ENCODE measurements around the gene LASP1NB.
"Not testable (repeated sequence)": the region's sequence is repeated elsewhere in the genome, so short reads cannot be mapped to it uniquely, and the experiment has no call there.

Gene LASP1NB

DNA sequence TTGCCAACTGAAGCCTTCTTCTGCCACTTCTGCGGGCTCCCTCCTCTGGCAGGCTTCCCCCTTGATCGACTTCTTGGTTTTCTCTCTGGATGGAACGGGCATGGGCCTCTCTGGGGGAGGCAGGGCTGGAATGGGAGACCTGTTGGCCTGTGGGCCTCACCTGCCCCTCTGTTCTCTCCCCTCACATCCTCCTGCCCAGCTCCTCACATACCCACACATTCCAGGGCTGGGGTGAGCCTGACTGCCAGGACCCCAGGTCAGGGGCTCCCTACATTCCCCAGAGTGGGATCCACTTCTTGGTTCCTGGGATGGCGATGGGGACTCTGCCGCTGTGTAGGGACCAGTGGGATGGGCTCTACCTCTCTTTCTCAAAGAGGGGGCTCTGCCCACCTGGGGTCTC, 6.5 kb upstream of the LASP1NB start:
- DNase-seq = no peak

DNA sequence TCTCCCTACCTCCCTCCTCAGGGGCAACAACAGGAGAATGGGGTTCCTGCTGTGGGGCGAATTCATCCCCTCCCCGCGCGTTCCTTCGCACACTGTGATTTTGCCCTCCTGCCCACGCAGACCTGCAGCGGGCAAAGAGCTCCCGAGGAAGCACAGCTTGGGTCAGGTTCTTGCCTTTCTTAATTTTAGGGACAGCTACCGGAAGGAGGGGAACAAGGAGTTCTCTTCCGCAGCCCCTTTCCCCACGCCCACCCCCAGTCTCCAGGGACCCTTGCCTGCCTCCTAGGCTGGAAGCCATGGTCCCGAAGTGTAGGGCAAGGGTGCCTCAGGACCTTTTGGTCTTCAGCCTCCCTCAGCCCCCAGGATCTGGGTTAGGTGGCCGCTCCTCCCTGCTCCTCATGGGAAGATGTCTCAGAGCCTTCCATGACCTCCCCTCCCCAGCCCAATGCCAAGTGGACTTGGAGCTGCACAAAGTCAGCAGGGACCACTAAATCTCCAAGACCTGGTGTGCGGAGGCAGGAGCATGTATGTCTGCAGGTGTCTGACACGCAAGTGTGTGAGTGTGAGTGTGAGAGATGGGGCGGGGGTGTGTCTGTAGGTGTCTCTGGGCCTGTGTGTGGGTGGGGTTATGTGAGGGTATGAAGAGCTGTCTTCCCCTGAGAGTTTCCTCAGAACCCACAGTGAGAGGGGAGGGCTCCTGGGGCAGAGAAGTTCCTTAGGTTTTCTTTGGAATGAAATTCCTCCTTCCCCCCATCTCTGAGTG, 5.9 kb upstream of the LASP1NB start:
- peak in 1 of 2 experiments; percentile 16 for DNase-seq

DNA sequence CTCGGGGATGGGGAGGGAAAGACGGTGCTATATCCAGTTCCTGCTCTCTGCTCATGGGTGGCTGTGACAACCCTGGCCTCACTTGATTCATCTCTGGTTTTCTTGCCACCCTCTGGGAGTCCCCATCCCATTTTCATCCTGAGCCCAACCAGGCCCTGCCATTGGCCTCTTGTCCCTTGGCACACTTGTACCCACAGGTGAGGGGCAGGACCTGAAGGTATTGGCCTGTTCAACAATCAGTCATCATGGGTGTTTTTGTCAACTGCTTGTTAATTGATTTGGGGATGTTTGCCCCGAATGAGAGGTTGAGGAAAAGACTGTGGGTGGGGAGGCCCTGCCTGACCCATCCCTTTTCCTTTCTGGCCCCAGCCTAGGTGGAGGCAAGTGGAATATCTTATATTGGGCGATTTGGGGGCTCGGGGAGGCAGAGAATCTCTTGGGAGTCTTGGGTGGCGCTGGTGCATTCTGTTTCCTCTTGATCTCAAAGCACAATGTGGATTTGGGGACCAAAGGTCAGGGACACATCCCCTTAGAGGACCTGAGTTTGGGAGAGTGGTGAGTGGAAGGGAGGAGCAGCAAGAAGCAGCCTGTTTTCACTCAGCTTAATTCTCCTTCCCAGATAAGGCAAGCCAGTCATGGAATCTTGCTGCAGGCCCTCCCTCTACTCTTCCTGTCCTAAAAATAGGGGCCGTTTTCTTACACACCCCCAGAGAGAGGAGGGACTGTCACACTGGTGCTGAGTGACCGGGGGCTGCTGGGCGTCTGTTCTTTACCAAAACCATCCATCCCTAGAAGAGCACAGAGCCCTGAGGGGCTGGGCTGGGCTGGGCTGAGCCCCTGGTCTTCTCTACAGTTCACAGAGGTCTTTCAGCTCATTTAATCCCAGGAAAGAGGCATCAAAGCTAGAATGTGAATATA, 4.8 kb upstream of the LASP1NB start:
- peak in 1 of 2 experiments; percentile 17 for DNase-seq

DNA sequence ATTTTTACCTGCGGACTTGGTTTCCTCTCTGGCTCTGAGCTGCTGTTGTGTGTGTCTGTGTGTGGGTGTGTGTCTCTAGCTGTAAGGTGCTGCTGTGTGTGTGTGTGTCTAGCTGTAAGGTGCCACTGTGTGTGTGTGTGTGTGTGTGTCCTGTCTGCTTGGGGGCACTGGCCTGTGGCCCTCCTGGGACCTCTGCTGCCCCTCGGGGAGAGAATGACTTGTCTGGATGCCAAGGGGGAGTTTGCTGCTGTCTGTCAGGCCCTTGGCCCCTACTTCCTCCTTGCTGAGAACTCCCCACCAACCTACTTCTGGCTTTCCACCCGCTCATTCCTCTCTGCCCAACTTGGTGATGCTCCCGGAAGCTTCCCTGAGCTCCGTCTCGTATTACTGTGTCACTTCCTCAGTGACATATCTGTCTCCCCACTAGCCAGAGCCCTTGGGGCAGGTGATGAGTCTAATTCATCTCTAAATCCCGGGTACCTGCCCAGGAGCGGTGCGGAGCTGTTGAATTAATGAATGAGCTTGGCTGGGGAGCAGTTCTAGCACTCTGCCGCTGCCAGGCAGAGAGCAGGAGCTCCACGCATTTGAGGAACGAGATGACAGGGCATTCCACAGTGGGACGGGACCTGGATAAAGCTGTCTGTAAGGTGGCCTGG, 3.5 kb upstream of the LASP1NB start:
- DNase-seq = peak in 1 of 2 experiments; percentile 26

DNA sequence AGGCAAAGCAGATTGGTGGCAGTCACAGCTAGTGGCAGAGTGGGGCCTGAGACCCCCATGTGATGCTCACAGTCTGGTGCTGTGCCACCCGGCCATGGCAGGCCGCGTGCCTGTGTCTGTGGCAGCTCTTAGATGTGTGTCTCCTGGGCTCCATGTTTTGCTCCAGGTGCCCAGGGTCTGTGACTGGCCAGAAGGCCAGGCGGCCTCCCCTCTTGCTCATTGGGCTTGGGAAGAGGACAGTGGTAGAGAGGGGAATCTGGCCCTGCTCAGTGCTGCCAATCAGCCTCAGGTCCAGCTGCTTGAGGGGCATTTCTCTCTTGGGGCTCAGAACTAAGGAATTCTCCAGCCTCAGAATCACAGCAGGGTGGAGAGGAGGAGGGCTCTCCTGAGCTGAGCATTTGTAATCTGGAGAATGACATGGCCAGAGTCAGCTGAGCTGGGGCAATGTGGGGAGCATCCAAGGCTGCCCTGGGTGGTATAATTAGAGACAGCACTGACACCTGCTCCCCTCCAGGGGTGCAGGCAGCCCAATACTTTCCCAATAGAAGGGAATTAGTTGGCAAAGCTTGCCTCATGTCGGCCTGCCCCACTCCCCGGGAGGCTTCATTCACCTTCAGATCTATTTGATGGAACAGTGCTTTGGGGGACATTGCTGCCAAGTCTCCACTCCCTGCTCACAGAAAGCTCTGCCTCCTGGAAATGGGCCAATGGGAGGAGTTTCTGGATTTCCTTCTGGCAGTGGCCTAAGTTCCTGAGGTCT, 2.7 kb upstream of the LASP1NB start:
- peak in 1 of 2 experiments; percentile 20 for DNase-seq

DNA sequence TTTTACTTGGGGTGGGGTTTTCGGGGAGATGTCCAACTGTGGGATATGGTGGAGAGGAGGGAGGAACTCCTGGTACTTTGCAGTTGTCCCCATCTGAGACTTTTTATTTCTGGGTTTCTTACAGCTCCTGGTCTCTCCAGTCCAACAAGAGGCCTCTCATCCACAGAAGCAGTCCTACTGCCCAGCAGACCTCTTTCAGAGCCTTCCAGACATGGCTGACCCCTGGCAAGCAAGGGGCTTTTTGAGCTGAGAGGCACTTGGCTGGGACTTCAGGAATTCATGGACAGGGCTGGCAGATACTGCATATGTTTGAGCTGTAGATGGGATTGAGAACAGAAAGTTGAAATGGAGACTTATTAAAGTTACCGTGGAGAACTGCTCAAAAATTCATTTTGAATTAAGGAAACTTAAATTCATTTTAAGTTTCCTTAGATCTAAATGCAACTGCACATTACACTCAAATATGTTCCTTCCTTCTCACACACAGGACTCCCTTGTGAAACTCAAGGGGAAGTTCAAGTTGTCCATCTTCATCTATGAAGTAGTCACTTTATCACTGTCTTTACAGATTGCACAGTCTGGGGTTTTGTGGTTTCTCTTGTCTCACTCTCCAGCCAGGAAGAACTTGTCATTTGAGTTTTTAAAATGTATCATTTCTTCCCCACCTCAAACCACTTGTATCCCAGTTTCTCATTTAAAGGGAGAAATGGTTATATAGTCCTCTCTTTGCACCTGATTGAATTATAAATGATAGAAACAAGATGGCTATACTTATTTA, 1.1 kb downstream of the LASP1NB start:
- peak in 1 of 2 experiments; percentile 17 for DNase-seq

DNA sequence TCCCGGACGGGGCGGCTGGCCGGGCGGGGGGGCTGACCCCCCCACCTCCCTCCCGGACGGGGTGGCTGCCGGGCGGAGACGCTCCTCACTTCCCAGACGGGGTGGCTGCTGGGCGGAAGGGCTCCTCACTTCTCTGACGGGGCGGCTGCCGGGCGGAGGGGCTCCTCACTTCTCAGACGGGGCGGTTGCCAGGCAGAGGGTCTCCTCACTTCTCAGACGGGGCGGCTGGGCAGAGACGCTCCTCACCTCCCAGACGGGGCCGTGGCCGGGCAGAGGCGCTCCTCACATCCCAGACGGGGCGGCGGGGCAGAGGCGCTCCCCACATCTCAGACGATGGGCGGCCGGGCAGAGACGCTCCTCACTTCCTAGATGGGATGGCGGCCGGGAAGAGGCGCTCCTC, 5.4 kb downstream of the LASP1NB start:
- not testable (repeated sequence) for DNase-seq

DNA sequence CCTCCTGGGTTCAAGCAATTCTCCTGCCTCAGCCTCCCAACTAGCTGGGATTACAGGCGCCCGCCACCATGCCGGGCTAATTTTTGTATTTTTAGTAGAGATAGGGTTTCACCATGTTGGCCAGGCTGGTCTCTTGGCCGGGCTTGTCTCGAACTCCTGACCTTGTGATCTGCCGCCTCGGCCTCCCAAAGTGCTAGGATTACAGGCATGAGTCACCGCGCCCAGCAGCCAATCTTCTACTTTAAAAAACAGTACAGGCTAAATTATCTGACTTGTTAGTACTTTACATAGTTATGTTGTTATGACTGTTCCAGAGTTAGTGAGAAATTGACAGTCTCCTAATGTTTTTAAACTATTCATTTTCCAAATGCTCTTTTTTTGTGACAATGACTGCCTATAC, 8.5 kb downstream of the LASP1NB start:
- DNase-seq = not testable (repeated sequence)

DNA sequence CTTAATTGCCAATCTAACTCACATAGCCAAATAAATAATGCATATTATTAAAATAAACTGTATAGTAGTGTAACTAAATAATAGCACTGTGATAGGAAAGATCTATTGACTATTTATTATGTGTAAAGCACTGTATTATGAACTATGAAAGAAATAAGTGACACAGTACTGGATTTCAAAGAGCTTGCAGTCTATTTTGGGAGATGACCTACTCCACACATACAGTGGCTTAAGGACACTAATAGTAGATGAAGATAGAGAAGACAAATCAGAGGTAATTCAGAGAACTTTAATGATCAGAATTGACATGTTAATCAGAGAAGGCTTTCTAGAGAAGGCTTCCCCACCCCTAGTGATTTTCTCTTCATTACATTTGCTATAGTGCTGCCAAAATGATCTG, 14.6 kb downstream of the LASP1NB start:
- no peak for DNase-seq

DNA sequence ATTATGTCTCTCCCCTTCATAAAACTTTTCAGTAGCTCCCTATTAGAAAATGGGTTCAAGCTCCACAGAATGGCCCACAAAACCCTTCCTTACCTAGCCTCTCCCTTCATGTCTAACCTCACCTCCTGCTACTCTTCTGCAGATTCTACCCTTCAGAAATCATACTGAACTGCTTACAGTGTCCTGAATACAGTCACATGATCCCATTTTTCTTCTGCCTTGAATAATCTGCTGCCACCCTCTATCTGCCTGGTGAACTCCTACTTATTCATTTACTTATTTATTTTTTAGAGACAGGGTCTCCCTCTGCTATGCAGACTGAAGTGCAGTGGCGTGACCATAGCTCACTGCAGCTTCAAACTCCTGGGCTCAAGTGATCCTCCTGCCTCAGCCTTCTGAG, 15.0 kb downstream of the LASP1NB start:
- DNase-seq = no peak

DNA sequence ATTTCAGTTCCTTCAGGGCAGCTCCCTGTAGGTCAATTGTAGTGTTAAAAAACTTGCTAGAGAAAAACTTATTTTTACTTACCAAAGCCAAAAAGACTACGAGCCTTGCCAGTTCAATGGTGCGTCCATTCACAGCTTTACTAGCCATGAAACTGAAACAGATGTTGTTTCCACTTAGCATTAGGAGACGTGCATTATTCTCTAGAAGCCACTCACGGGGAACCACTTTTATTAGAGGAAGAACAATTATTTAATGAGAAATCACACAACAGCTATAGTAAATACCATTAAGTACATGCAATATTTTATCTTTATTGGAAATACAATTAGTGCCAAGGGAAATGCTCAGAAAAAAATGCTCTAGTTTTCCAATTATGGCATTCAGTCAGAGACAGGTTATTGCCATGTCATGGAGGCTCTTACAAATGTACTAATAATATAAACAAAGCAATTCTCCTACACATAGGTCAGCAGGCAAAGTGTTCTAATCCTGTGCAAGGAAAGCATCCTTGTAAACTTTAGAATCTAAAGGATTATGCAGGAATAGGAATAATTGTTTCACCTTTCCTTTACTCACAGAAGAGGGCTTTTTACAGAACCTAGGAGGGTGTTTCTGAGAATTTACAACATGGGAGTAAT, 17.4 kb downstream of the LASP1NB start:
- DNase-seq = no peak

DNA sequence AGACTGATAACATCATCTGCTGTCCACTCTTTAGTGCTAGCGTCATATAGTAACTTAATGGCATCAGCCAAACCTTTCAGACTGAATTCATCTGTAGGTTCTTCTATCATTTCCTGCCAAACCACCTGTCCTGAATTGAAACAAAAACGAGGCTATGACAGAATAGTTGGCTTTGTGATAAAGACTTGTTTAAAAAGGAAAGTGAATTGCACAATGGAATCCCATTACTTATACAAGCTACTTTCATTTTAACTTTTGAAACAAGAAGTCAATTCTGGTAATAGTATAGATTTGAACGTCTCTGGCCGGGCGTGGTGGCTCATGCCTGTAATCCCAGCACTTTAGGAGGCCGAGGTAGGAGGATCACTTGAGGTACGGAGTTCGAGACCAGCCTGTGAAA, 18.2 kb downstream of the LASP1NB start:
- DNase-seq = no peak

DNA sequence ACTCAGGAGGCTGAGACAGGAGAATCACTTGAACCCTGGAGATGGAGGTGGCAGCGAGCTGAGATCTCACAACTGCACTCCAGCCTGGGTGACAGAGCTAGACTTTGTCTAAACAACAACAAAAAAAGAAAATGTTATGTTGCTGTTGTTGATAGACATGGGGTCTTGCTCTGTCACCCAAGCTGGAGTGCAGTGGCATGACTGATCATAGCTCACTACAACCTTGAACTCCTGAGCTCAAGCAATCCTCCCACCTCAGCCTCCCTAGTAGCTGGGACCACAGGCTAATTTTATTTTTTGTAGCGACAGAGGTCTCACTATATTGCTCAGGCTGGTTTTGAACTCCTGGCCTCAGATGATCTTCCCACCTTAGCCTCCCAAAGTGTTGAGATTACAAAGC, 21.8 kb downstream of the LASP1NB start:
- no peak for DNase-seq

DNA sequence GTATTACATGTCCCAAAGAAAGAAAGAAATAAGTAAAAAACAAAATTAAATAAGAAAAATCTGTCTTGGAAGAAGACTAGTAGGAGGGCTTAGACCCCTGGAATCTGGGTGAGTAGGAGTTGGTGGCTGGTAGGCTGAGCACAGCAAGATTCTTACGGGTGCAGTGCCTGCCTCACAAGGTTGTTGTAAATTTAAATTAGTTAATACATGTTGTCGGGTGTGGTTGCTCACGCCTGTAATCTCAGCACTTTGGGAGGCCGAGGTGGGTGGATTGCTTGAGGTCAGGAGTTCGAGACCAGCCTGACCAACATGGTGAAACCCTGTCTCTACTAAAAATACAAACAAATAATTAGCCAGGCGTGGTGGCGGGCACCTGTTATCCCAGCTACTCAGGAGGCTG, 28.4 kb downstream of the LASP1NB start:
- DNase-seq = not testable (repeated sequence)

DNA sequence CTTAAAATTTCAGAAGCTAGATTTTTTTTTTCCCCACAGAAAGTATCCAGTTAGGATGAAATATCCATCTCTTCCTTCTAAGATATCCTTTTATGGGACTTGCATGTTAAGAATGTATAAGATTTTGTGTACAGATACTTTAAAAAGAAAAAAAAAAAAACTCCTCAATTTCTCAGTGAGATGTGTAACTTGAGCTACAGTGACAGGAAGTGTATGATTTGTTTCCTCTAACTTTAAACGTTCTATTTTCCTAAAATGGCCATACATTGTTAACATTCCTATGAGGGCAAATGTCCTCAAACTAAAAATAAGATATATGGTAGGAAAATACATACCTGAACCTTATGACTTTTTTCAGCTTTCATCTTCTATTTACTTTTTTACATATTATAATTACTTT, 32.9 kb downstream of the LASP1NB start:
- DNase-seq = no peak

DNA sequence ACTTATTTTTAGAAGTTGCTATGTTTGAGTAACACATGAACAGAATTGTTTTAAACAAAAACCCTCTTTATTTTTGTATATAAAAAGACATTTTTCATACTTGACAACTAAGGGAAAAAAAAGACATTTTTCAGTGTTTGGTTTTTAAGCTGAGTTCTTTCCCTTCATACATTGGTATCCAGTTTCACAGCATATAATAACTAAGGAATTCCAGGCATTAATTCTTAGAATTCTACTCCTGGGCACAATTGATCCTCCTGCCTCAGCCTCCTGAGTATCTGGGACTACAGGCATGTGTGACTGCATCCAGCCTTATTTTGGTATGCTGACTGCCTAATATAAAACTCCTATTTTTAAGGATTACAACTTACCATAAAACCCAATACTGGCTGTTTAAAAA, 33.3 kb downstream of the LASP1NB start:
- no peak for DNase-seq

DNA sequence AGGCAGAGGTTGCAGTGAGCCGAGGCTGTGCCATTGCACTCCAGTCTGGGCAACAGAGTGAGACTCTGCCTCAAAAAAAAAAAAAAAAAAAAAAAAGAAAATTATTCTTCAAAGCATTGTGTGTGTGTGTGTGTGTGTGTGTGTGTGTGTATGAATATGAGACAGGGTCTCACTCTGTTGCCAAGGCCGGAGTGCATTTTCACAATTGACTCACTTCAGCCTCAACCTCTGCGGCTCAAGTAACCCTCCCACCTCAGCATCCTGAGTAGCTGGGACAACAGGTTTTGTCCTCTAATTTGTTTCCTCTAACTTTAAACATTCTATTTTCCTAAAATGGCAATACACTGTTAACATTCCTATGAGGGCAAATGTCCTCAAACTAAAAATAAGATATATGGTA, 34.1 kb downstream of the LASP1NB start:
- DNase-seq = no peak

DNA sequence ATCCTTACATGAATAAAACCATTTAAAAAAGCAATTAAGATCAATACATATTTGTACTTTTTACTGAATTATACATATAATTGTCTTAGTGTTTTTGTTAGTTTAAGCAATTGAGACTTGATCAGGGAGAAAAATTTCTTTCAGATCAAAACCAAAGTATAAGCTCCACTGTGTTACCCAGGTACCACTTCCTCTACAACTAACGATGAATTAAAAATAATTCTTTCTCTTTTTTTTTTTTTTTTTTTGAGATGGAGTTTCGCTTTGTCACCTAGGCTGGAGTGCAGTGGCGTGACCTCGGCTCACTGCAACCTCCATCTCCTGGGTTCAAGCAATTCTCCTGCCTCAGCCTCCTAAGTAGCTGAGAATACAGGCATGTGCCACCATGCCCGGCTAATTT, 35.0 kb downstream of the LASP1NB start:
- no peak for DNase-seq

DNA sequence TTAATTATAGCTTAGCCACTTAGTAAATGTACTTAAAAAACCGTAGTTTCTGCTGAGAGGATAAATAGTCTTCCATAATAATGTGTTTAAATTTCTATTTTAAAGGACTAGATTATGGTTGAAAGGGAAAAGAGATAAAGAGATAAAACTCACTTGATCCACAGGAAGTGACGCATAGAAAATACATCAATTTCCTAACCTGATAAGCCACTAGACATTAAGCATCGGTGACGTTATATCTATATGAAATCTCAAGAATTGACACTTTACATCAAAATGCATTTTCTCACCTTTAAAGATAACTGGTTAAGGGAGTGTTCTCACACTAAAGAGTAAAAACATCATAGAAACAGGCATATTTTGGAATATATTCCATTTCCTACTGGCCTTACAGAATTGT, 36.0 kb downstream of the LASP1NB start:
- DNase-seq = no peak

DNA sequence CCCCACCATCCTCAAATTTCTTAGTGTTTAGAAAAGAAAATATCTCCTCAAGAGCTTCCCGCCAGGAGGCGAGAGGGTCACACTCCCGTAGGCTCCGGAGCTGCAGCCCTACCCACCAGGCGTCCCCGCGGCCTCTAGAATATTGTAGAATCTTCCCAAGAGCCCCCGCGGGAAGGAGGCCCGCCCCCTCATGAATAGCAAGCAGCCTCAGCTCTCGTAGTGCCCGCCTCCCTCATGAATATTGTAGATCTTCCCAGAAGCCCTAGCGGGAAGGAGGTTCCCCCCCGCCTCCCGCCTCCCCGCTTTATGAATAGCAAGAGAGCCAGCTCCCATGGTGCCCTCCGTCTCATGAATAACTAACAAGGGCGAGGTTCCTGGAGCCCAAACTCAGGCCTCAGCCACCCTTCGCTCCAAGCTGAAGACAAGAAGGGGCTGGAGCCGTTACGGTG, 41.9 kb downstream of the LASP1NB start, which contains the start of gene FBXO47:
Gene FBXO47, minus strand, starts transcription at position 114 of the 449 bp plus-strand sequence. CDS start 4,378 bp downstream, outside the sequence.
- peak; percentile 86 for DNase-seq

DNA sequence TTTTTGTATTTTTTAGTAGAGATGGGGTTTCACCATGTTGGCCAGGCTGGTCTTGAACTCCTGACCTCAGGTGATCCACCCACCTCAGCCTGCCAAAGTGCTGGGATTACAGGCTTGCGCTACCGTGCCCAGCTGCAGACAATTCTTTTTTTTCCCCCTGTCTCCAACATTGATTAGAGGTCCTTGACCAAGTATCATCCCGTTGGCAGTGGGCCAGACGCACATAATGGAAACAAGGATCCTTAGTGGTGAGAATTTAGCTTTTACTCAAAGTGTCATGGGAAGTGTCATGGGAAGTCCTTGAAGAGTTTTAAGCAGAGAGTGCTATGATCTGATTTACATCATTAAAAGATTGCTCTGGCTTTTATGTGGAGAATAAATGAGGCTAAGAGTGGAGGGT, 43.9 kb downstream of the LASP1NB start:
- DNase-seq = no peak

Measured in activated T-cell treated with anti-CD3 and anti-CD28 coated beads, Interleukin-2, amount 50 U/mL, for 48 hours (primary cell).